HL-60 (cell line): ENCODE results near the gene OR10J5.

Source experiments
- CTCF ChIP-seq: IDR thresholded peaks from one replicate; pipeline ENCODE4 v1.5.1; 2011; ENCODE audit warnings: low read length, control low read depth, inconsistent platforms; ENCODE audit not compliant: insufficient read depth
- GABPA ChIP-seq: IDR thresholded peaks from 2 replicates; pipeline ENCODE4 v1.6.1; 2012; ENCODE audit warnings: low read depth
- REST ChIP-seq: IDR thresholded peaks from 2 replicates; pipeline ENCODE4 v1.6.1; 2012; ENCODE audit warnings: low read depth; ENCODE audit not compliant: insufficient replicate concordance

DNA sequence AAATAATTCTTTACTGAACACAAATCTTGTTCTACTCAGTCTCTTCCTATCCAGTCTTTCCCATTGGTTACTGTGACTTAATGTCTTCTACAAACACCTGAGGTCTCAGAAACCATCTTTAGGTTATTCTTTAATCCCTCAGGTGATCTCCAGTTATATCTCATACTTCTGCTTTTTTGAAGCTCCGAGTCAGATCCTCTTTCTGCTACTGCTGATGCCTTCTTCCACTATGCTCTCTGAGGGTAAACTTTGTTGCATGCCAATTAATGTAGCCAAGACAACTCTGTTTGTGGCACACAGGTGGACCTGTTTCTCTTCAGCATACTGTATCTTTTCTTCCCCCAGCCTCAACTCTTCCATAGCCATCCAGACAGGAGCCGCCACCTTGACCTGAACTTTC, 48.7 kb upstream of the OR10J5 start:
- TF ChIP-seq CTCF, result no peak
- no peak for TF ChIP-seq REST
- TF ChIP-seq GABPA, result no peak
